ES-I3 (cell line): ENCODE measurements around the gene CRELD1.

ENCODE experiments used
- H3K36me3 ChIP-seq: 2 replicates; pipeline ENCODE4 v1.6.1; 2013; ENCODE audit warnings: mild to moderate bottlenecking, low read length, control low read depth, moderate library complexity; ENCODE audit not compliant: insufficient read depth
- H3K4me1 ChIP-seq: 2 replicates; pipeline ENCODE4 v1.6.1; 2013; ENCODE audit warnings: mild to moderate bottlenecking, control low read depth, low read length; ENCODE audit not compliant: insufficient read depth
- H3K9ac ChIP-seq: 2 replicates; pipeline ENCODE4 v1.6.1; 2013; ENCODE audit warnings: low read depth, mild to moderate bottlenecking, low read length, moderate library complexity
- H3K9me3 ChIP-seq: 2 replicates; pipeline ENCODE4 v1.6.1; 2013; ENCODE audit warnings: mild to moderate bottlenecking, low read length, moderate library complexity; ENCODE audit not compliant: control insufficient read depth, insufficient read depth

CRELD1 gene

DNA sequence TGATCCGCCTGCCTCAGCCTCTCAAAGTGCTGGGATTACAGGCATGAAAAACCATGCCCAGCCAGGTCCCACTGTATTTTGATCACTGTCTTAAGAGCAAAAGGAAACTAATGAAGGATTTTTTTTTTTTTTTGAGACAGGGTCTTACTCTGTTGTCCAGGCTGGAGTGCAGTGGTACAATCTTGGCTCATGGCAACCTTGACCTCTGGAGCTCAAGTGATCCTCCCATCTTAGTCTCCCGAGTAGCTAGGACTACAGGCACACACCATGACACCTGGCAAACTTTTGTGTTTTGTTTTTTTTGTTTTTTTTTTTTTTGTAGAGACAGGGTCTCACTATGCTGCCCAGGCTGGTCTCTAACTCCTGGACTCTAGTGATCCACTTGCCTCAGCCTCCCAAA is 46.6 kb downstream of the CRELD1 start:
- Histone ChIP-seq H3K4me1 (no peaks in the 10 kb centered on the region), H3K36me3 (no peaks in the 10 kb centered on the region; the same call in 1 of the 2 replicates), H3K9me3 (no peaks in the 10 kb centered on the region), H3K9ac (no peak overlapping the region)

DNA sequence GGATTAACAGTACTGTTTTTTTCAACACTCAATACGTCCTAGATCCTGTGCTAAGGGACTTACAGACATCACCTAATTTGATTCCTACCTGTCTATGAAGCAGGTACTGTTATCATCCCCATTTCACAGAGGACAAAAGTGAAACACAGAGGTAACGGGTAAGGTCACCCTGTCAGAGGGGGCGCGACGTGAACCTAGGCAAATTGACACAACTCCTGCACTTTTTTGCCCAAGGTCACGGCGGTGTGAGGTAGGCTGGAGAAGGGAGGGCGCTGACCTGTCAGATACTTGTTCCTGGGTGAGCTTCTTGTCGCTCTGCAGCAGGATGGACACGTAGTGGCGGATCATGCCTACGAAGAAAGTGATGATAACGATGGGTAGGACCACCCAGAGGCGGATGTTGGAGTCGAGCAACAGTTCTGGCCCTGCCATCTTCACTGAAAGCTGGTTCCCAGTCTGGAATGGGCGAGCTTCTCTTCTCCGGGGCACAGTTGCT is 52.6 kb downstream of the CRELD1 start:
- Histone ChIP-seq H3K4me1 (no peaks in the 10 kb centered on the region), H3K9me3 (no peaks in the 10 kb centered on the region), H3K9ac (peak overlapping the region; percentile 95), H3K36me3 (no peaks in the 10 kb centered on the region)

DNA sequence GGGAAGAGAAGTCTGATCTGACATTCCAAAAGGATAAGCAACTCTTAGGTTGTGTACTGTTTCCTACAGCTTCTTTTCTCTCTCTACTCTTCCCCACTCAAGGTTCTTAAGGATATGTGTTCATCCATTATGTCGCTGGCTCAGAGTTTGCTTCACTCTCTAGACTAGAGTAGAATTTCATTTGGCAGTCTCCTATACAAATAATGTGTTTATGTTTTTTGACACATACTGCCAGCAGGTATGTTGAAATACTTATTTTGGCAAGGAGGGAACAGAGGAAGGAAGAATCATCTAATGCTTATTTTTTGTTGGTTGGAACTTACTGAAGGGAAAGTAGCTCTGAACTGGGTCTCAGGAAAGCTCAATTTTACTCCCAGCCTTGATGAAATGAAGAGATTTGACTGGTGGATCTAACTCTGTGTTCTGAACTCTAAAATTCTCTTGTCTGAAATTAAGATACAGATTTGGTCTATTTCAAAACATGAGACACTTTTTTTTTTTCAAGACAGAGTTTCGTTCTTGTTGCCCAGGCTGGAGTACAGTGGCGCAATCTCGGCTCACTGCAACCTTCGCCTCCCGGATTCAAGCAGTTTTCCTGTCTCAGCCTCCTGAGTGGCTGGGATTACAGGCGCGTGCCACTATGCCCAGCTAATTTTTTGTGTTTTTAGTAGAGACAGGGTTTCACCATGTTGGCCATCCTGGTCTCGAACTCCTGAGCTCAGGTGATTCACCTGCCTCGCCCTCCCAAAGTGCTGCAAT is 60.6 kb downstream of the CRELD1 start:
- H3K9ac ChIP-seq: no peak overlapping the region
- H3K36me3 ChIP-seq: peaks cover 3% of the 10 kb centered on the region; the same call in 1 of the 2 replicates
- H3K9me3 ChIP-seq: no peaks in the 10 kb centered on the region
- H3K4me1 ChIP-seq: no peaks in the 10 kb centered on the region
